Measurements from ENCODE around the gene HSFX4. TPM values are rescaled to one million over a fixed set of nuclear protein-coding genes. Genes with fewer than 3 reads are reported as not detected.
A peak's percentile ranks its signal among the peaks of the same experiment; 100 is the strongest.

HSFX4 gene
- total RNA-seq, 6 experiments from 2014 or later = not detected

GRCh38 chrX:149962859-149963757 lies 33.7 kb downstream of the HSFX4 start:
- Histone ChIP-seq H3K27me3 (no peaks in the 10 kb centered on the region), H3K9me3 (no peaks in the 10 kb centered on the region), H3K4me1 (no peaks in the 10 kb centered on the region), H3K27ac (no peak overlapping the region), H3K4me3 (no peak overlapping the region), H3K36me3 (no peaks in the 10 kb centered on the region)
- peak; percentile 51 to 58 (median 53) for DNase-seq
- intact Hi-C loops (cut with DNase I) = no loop called here
- 26% methylated on average over 8 of the region's 9 CpGs for WGBS (ENCODE audit: insufficient coverage, low coverage, low lambda C conversion rate, missing lambda C conversion rate)
- TF ChIP-seq, protein P1, sequence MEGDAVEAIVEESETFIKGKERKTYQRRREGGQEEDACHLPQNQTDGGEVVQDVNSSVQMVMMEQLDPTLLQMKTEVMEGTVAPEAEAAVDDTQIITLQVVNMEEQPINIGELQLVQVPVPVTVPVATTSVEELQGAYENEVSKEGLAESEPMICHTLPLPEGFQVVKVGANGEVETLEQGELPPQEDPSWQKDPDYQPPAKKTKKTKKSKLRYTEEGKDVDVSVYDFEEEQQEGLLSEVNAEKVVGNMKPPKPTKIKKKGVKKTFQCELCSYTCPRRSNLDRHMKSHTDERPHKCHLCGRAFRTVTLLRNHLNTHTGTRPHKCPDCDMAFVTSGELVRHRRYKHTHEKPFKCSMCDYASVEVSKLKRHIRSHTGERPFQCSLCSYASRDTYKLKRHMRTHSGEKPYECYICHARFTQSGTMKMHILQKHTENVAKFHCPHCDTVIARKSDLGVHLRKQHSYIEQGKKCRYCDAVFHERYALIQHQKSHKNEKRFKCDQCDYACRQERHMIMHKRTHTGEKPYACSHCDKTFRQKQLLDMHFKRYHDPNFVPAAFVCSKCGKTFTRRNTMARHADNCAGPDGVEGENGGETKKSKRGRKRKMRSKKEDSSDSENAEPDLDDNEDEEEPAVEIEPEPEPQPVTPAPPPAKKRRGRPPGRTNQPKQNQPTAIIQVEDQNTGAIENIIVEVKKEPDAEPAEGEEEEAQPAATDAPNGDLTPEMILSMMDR (IDR thresholded peaks at IDR 0.05) = peak; percentile 77 to 81 (median 80)
- TF ChIP-seq POLR2A (IDR thresholded peaks at IDR 0.05) = no peak
- peak; percentile 91 to 100 (median 100) for ATAC-seq

GRCh38 chrX:149979126-149979644 lies 49.8 kb downstream of the HSFX4 start:
- no peak for ATAC-seq

More at GRCh38 chrX:149979126-149979644, 49.8 kb downstream of the HSFX4 start:
- no peak for DNase-seq
- Histone ChIP-seq H3K9me3 (no peaks in the 10 kb centered on the region), H3K27ac (no peak overlapping the region), H3K4me1 (no peaks in the 10 kb centered on the region), H3K27me3 (no peaks in the 10 kb centered on the region), H3K4me3 (no peak overlapping the region), H3K36me3 (no peaks in the 10 kb centered on the region)
- no peak for TF ChIP-seq POLR2A (IDR thresholded peaks at IDR 0.05)
- TF ChIP-seq, protein P1 (IDR thresholded peaks at IDR 0.05) = no peak
- intact Hi-C loops (cut with DNase I) = no loop called here
- WGBS (ENCODE audit: insufficient coverage, low coverage, low lambda C conversion rate, missing lambda C conversion rate) = 78% methylated on average over 3 of the region's 3 CpGs

Other genes with a start within 250 kb of the HSFX4 start
- not detected for gene MAGEA11, start 217.5 kb upstream of the HSFX4 start, total RNA-seq
- 1 to 10 TPM in 1 of 6 experiments, under 1 TPM in 4, not detected in 1; 0.25 to 1.1 (median 0.70) TPM for gene HSFX1, start 155.5 kb upstream of the HSFX4 start, total RNA-seq
- not detected for gene MAGEA9, start 147.6 kb upstream of the HSFX4 start, total RNA-seq
- gene MAGEA8, start 48.4 kb upstream of the HSFX4 start, total RNA-seq = not detected
- 10 to 100 TPM; 13.8 to 26.9 (median 16.7) TPM for gene EOLA2, start 8.9 kb downstream of the HSFX4 start, total RNA-seq